Caco-2 (cell line): ENCODE measurements around the gene CLSTN1. TPM values are rescaled to one million over a fixed set of nuclear protein-coding genes. Genes with fewer than 3 reads are reported as not detected.

Experiments
- BruUV-seq: library from RNA; stranded (reverse); fragments of 400-500 nt; replicated peaks from 2 replicates; lab custom pipeline; 2021; lab: Mats Ljungman, UMichigan
- CTCF ChIA-PET: fragments of 300-600 bp; sonication (Branson Sonifier 250); formaldehyde crosslinking; loops from one replicate; lab custom pipeline; 2022; ENCODE audit warnings: antibody characterized with exemption; lab: Charles Lee
- POLR2A ChIA-PET: fragments of 300-600 bp; sonication (Branson Sonifier 250); formaldehyde crosslinking; loops from one replicate; lab custom pipeline; 2022; ENCODE audit warnings: antibody characterized with exemption; lab: Charles Lee
- DNase-seq, 2 experiments: peaks; one replicate each; pipeline versions ENCODE4 v3.0.0 to v3.0.0-alpha.2; 2020 to 2022
- H3K27me3 ChIP-seq: replicated peaks from 2 replicates; pipeline ENCODE4 v1.6.0; 2011; ENCODE audit warnings: low read length; ENCODE audit not compliant: control insufficient read depth, insufficient read depth
- H3K36me3 ChIP-seq: 2 replicates; pipeline ENCODE4 v1.5.1; 2011; ENCODE audit warnings: low read length; ENCODE audit not compliant: control insufficient read depth, insufficient read depth
- H3K4me1 ChIP-seq: fragments of 250-450 bp; sonication (Bioruptor Pico); 2 replicates; pipeline ENCODE4 v1.5.1; 2020; ENCODE audit warnings: mild to moderate bottlenecking
- H3K4me3 ChIP-seq: 2 replicates; pipeline ENCODE4 v1.5.1; 2011; ENCODE audit warnings: low read depth, mild to moderate bottlenecking, control low read depth, low read length
- H3K9me3 ChIP-seq: fragments of 250-450 bp; sonication (Bioruptor Pico); 2 replicates; pipeline ENCODE4 v1.5.1; 2020; ENCODE audit warnings: mild to moderate bottlenecking, moderate library complexity
- H3K27ac Mint-ChIP-seq: one replicate; pipeline ENCODE4 v1.8.0; 2022; ENCODE audit warnings: mixed read lengths; ENCODE audit not compliant: unreplicated experiment
- H3K27me3 Mint-ChIP-seq: one replicate; pipeline ENCODE4 v1.8.0; 2022; ENCODE audit warnings: mixed read lengths; ENCODE audit not compliant: insufficient read depth, unreplicated experiment
- H3K36me3 Mint-ChIP-seq: one replicate; pipeline ENCODE4 v1.8.0; 2022; ENCODE audit warnings: mild to moderate bottlenecking, mixed read lengths; ENCODE audit not compliant: insufficient read depth, unreplicated experiment
- H3K4me1 Mint-ChIP-seq: one replicate; pipeline ENCODE4 v1.8.0; 2022; ENCODE audit warnings: low read depth, mixed read lengths; ENCODE audit not compliant: unreplicated experiment
- H3K4me3 Mint-ChIP-seq: one replicate; pipeline ENCODE4 v1.8.0; 2022; ENCODE audit warnings: mild to moderate bottlenecking, moderate library complexity, mixed read lengths; ENCODE audit not compliant: unreplicated experiment
- H3K9me3 Mint-ChIP-seq: one replicate; pipeline ENCODE4 v1.8.0; 2022; ENCODE audit warnings: mixed read lengths; ENCODE audit not compliant: unreplicated experiment
- intact Hi-C: fragments of 100-400 bp; cut with micrococcal nuclease; formaldehyde crosslinking; loops from one replicate; pipeline ENCODE4 v1.10.0; 2022; ENCODE audit not compliant: unreplicated experiment
- total RNA-seq: library from RNA; stranded (reverse); gene quantifications from 2 replicates; pipeline ENCODE4 v1.2.3, GENCODE V29; 2022
- TF ChIP-seq, protein P1 (sequence below), 2 experiments: fragments of 200-600 bp in 1 of 2; IDR thresholded peaks; 1 replicate in 1 of 2; 2 replicates in 1 of 2; pipeline versions ENCODE4 v1.5.1 to v1.8.0; 2011 to 2022; ENCODE audit warnings: antibody characterized with exemption in 1 of 2, control low read depth in 1 of 2, inconsistent platforms in 1 of 2, low read depth in 1 of 2, low read length in 1 of 2, mild to moderate bottlenecking in 1 of 2, moderate library complexity in 1 of 2; ENCODE audit not compliant: insufficient read depth in 1 of 2, severe bottlenecking in 1 of 2, unreplicated experiment in 1 of 2

CLSTN1 gene
- total RNA-seq, 1 experiment from 2014 or later = 102 TPM

GRCh38 chr1:9731051-9731537, 92.7 kb downstream of the CLSTN1 start:
- intact Hi-C loops = no loop called here
- Mint-ChIP-seq H3K27me3 (no peaks in the 10 kb centered on the region), H3K4me1 (no peaks in the 10 kb centered on the region), H3K9me3 (no peaks in the 10 kb centered on the region), H3K27ac (no peak overlapping the region), H3K4me3 (no peak overlapping the region), H3K36me3 (peaks cover 70% of the 10 kb centered on the region)
- no TSS peak for BruUV-seq
- Histone ChIP-seq H3K36me3 (peaks cover 4% of the 10 kb centered on the region), H3K4me1 (no peaks in the 10 kb centered on the region), H3K27me3 (no peaks in the 10 kb centered on the region), H3K4me3 (no peak overlapping the region), H3K9me3 (no peaks in the 10 kb centered on the region)
- ChIA-PET CTCF (no interaction called here), POLR2A (no interaction called here)
- TF ChIP-seq, protein P1, sequence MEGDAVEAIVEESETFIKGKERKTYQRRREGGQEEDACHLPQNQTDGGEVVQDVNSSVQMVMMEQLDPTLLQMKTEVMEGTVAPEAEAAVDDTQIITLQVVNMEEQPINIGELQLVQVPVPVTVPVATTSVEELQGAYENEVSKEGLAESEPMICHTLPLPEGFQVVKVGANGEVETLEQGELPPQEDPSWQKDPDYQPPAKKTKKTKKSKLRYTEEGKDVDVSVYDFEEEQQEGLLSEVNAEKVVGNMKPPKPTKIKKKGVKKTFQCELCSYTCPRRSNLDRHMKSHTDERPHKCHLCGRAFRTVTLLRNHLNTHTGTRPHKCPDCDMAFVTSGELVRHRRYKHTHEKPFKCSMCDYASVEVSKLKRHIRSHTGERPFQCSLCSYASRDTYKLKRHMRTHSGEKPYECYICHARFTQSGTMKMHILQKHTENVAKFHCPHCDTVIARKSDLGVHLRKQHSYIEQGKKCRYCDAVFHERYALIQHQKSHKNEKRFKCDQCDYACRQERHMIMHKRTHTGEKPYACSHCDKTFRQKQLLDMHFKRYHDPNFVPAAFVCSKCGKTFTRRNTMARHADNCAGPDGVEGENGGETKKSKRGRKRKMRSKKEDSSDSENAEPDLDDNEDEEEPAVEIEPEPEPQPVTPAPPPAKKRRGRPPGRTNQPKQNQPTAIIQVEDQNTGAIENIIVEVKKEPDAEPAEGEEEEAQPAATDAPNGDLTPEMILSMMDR (IDR thresholded peaks at IDR 0.05; ENCODE audit: insufficient read depth in 1 of 2, low read depth in 1 of 2, low read length in 1 of 2, severe bottlenecking in 1 of 2, unreplicated experiment in 1 of 2) = no peak
- no peak for DNase-seq

- no peak for DNase-seq
- Mint-ChIP-seq H3K36me3 (peaks cover 63% of the 10 kb centered on the region), H3K9me3 (no peaks in the 10 kb centered on the region), H3K27me3 (no peaks in the 10 kb centered on the region), H3K27ac (no peak overlapping the region), H3K4me1 (no peaks in the 10 kb centered on the region), H3K4me3 (no peak overlapping the region)
- Histone ChIP-seq H3K4me1 (no peaks in the 10 kb centered on the region), H3K27me3 (no peaks in the 10 kb centered on the region), H3K9me3 (no peaks in the 10 kb centered on the region), H3K4me3 (no peak overlapping the region), H3K36me3 (peaks cover 4% of the 10 kb centered on the region)
- POLR2A ChIA-PET = no interaction called here
- BruUV-seq = no TSS peak
- TF ChIP-seq, protein P1 (IDR thresholded peaks at IDR 0.05; ENCODE audit: insufficient read depth in 1 of 2, low read depth in 1 of 2, low read length in 1 of 2, severe bottlenecking in 1 of 2, unreplicated experiment in 1 of 2) = no peak
- CTCF ChIA-PET = no interaction called here
- intact Hi-C loops = no loop called here
Observed at GRCh38 chr1:9730096-9730901, 93.5 kb downstream of the CLSTN1 start.

DNA sequence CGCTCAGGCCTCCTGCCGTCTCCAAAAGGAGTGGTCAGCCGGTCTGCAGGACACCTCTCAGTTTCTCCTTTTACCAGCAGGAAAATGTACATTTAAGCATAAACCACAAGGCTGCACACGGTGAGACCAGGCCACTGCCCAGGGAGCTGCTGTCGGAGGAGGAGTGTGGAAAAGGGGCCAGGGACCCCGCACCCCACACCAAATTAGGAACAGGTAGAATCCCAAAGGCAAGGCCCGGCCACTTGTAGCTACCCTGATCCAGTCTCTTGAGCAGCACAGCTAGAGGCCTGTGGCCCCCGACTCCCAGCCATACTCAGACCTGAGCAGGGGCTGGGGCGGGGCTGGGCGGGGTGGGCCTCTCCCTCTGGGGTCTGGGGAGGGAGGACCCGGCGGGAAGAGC, 94.2 kb downstream of the CLSTN1 start:
- no peaks in the 10 kb centered on the region for H3K4me1 Mint-ChIP-seq
- H3K4me3 Mint-ChIP-seq = no peak overlapping the region
- peaks cover 4% of the 10 kb centered on the region for H3K36me3 ChIP-seq
- BruUV-seq = no TSS peak
- no peaks in the 10 kb centered on the region for H3K27me3 ChIP-seq
- no peak overlapping the region for H3K27ac Mint-ChIP-seq
- H3K9me3 Mint-ChIP-seq = no peaks in the 10 kb centered on the region
- peaks cover 61% of the 10 kb centered on the region for H3K36me3 Mint-ChIP-seq
- H3K27me3 Mint-ChIP-seq = no peaks in the 10 kb centered on the region
- H3K9me3 ChIP-seq = no peaks in the 10 kb centered on the region
- H3K4me1 ChIP-seq = no peaks in the 10 kb centered on the region
- DNase-seq = no peak
- intact Hi-C loops = loop anchor here (10.0 kb wide), 1 partner anchor 135 kb away; no protein-coding TSS in a partner anchor
- ChIA-PET POLR2A (no interaction called here), CTCF (no interaction called here)
- TF ChIP-seq, protein P1 (IDR thresholded peaks at IDR 0.05; ENCODE audit: insufficient read depth in 1 of 2, low read depth in 1 of 2, low read length in 1 of 2, severe bottlenecking in 1 of 2, unreplicated experiment in 1 of 2) = no peak
- no peak overlapping the region for H3K4me3 ChIP-seq
